ENCODE results near the gene DESI1. TPM values are rescaled to one million over a fixed set of nuclear protein-coding genes. Genes with fewer than 3 reads are reported as not detected.

Gene DESI1
- total RNA-seq, 4 donors from 2014 or later: 17.8 to 24.7 (median 20.8) TPM

DNA sequence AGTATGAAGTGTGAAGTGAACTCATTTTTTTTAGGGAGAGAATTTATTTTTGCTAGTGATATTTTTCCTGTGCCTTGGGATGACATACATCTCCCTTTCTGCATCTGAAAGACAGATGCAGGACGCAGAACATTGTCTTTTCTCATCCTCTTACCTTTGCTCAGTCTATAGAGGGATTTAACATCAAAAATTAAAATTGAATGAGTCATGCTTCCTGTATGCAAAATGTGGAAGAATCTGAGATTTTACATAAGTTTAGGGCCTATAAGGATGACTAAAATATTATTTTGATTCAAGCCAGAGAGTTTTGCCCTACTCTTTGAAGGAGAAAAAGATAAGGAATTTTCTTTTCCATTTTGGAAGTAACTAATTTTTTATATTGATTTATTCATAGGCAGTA is 27.6 kb upstream of the DESI1 start:
- Histone ChIP-seq H3K27me3 (no peaks in the 10 kb centered on the region), H3K36me3 (peaks cover 65 to 71% of the 10 kb centered on the region in 2 donors), H3K27ac (no peak overlapping the region), H3K4me3 (replicated peaks in 1 of 3) (no peak overlapping the region), H3K4me1 (no peaks in the 10 kb centered on the region), H3K9me3 (no peaks in the 10 kb centered on the region)
- no peak for TF ChIP-seq POLR2A (IDR thresholded peaks at IDR 0.05)
- TF ChIP-seq, protein P1, sequence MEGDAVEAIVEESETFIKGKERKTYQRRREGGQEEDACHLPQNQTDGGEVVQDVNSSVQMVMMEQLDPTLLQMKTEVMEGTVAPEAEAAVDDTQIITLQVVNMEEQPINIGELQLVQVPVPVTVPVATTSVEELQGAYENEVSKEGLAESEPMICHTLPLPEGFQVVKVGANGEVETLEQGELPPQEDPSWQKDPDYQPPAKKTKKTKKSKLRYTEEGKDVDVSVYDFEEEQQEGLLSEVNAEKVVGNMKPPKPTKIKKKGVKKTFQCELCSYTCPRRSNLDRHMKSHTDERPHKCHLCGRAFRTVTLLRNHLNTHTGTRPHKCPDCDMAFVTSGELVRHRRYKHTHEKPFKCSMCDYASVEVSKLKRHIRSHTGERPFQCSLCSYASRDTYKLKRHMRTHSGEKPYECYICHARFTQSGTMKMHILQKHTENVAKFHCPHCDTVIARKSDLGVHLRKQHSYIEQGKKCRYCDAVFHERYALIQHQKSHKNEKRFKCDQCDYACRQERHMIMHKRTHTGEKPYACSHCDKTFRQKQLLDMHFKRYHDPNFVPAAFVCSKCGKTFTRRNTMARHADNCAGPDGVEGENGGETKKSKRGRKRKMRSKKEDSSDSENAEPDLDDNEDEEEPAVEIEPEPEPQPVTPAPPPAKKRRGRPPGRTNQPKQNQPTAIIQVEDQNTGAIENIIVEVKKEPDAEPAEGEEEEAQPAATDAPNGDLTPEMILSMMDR (IDR thresholded peaks at IDR 0.05): no peak
- DNase-seq: no peak
- 97 to 98% methylated on average over 1 of the region's 1 CpG for WGBS, 2 donors
- intact Hi-C loops (cut with DNase I): no loop called here

DNA sequence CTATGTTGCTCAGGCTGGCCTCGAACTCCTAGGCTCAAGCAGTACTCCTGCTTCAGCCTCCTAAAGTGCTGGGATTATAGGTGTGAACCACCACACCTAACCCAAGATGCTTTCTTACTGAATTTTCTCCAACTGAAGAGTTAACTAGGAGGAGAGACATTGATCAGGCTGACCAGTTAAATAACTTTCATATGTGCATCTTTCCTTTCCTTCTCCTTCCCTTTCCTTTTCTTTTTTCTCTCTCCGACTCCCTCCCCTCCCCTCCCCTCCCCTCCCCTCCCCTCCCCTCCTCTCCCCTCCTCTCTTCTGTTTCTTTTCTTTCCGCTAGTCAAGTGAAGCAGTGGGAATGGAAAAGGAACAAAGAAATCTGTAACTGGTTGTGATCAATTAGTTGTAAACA is 26.9 kb upstream of the DESI1 start:
- WGBS, 2 donors: 91 to 95% methylated on average over 3 of the region's 3 CpGs
- TF ChIP-seq, protein P1 (IDR thresholded peaks at IDR 0.05): no peak
- no peak for TF ChIP-seq POLR2A (IDR thresholded peaks at IDR 0.05)
- H3K4me3 ChIP-seq (replicated peaks in 1 of 3): no peak overlapping the region
- H3K36me3 ChIP-seq: peaks cover 65 to 71% of the 10 kb centered on the region in 2 donors
- no peak overlapping the region for H3K27ac ChIP-seq
- no peaks in the 10 kb centered on the region for H3K27me3 ChIP-seq
- intact Hi-C loops (cut with DNase I): no loop called here
- H3K9me3 ChIP-seq: no peaks in the 10 kb centered on the region
- no peaks in the 10 kb centered on the region for H3K4me1 ChIP-seq
- no peak for DNase-seq

DNA sequence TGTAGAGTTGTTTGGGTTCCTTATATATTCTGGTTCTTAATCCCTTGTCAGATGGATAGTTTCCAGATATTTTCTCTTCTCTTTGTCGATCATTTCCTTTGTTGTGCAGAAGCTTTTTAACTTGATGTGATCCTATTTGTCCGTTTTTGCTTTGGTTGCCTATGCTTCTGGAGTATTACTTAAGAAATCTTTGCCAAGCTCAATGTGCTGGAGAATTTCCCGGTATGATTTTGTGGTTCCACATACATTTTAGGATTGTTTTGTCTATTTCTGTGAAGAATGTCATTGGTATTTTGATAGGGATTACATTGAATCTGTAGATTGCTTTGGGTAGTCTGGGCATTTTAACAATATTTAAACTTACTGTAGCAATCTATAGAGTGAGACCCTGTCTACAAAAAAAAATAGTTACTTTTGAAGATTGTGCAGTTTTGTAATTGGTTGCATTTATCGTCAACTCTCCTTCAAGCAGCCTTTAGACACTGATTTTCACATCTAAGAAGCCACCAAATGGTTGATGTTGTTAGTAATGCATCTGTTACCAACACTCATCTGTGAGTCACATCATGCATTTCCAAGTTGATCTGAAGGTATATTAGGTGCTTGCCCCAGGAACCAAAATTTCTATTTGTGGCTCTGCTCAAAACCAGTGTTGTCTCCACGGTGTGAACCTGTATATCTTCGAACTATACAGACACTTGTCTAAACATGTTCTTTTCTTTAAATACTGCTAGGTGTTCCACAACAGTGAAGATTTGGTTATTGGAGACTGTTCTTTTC is 21.7 kb upstream of the DESI1 start:
- Histone ChIP-seq H3K9me3 (no peaks in the 10 kb centered on the region), H3K4me1 (no peaks in the 10 kb centered on the region), H3K36me3 (peaks cover 55 to 57% of the 10 kb centered on the region in 2 donors), H3K4me3 (replicated peaks in 1 of 3) (no peak overlapping the region), H3K27ac (no peak overlapping the region), H3K27me3 (no peaks in the 10 kb centered on the region)
- intact Hi-C loops (cut with DNase I): no loop called here
- TF ChIP-seq POLR2A (IDR thresholded peaks at IDR 0.05): no peak
- TF ChIP-seq, protein P1 (IDR thresholded peaks at IDR 0.05): no peak
- WGBS, 2 donors: 95 to 97% methylated on average over 6 of the region's 6 CpGs
- no peak for DNase-seq

DNA sequence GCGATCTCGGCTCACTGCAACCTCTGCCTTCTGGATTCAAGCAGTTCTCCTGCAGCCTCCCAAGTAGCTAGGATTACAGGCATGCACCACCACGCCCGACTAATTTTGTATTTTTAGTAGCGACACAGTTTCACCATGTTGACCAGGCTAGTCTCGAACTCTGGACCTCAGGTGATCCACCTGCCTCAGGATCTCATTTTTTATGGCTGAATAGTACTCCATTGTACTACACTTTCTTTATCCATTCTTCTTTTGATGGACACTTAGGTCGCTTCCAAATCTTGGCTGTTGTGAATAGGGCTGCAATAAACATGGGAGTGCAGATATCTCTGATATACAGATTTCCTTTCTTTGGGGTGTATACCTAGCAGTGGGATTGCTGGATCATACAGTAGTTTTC is 21.0 kb upstream of the DESI1 start:
- H3K9me3 ChIP-seq: no peaks in the 10 kb centered on the region
- H3K4me3 ChIP-seq (replicated peaks in 1 of 3): no peak overlapping the region
- 97 to 98% methylated on average over 7 of the region's 7 CpGs for WGBS, 2 donors
- TF ChIP-seq POLR2A (IDR thresholded peaks at IDR 0.05): no peak
- TF ChIP-seq, protein P1 (IDR thresholded peaks at IDR 0.05): no peak
- H3K27me3 ChIP-seq: no peaks in the 10 kb centered on the region
- intact Hi-C loops (cut with DNase I): no loop called here
- no peaks in the 10 kb centered on the region for H3K4me1 ChIP-seq
- no peak overlapping the region for H3K27ac ChIP-seq
- peaks cover 55 to 57% of the 10 kb centered on the region in 2 donors for H3K36me3 ChIP-seq
- no peak for DNase-seq

DNA sequence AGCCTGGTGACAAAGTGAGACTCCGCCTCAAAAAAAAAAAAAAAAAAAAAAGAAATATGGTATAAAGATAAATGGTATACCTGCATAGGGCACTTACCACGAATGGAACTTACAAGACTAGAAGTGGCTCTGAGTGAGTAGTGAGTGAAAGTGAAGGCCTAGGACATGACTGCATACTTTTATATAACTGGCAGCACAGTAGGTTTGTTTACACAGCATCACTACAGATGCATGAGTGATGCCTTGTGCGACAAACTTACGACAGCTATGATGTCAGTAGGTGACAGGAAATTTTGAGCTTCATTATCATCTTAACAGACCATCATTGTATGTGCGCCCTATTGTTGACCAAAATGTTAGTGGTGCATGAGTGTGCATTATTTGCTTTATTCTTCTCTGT is 17.9 kb upstream of the DESI1 start:
- TF ChIP-seq, protein P1 (IDR thresholded peaks at IDR 0.05): no peak
- intact Hi-C loops (cut with DNase I): no loop called here
- H3K36me3 ChIP-seq: peaks cover 62 to 67% of the 10 kb centered on the region in 2 donors
- no peaks in the 10 kb centered on the region for H3K9me3 ChIP-seq
- no peak overlapping the region for H3K4me3 ChIP-seq (replicated peaks in 1 of 3)
- H3K4me1 ChIP-seq: no peaks in the 10 kb centered on the region
- no peak overlapping the region for H3K27ac ChIP-seq
- DNase-seq: no peak
- 95 to 96% methylated on average over 5 of the region's 5 CpGs for WGBS, 2 donors
- H3K27me3 ChIP-seq: no peaks in the 10 kb centered on the region

Data from thyroid gland (tissue), 4 donors.